Astrocyte (in vitro differentiated cells and primary cell): ENCODE results near the gene GABPA.

Experiments
- CTCF ChIP-seq: IDR thresholded peaks from 2 replicates; pipeline ENCODE4 v1.5.1; 2011; ENCODE audit warnings: low read depth, mild to moderate bottlenecking, inconsistent platforms, low read length, moderate library complexity; ENCODE audit not compliant: insufficient read depth
- EZH2 ChIP-seq: IDR thresholded peaks from 2 replicates; pipeline ENCODE4 v1.6.1; 2012; ENCODE audit warnings: mild to moderate bottlenecking, low read length, inconsistent platforms; ENCODE audit not compliant: insufficient read depth

GRCh38 chr21:25734654-25734903 lies 193 bp upstream of the GABPA start:
- TF ChIP-seq CTCF (no peak), EZH2 (no peak)
